H1 (cell line): ENCODE measurements around the gene CD226. TPM values are rescaled to one million over a fixed set of nuclear protein-coding genes. Genes with fewer than 3 reads are reported as not detected.

ENCODE experiments used
- CTCF ChIA-PET: fragments of 300-600 bp; sonication (Branson Sonifier 250); formaldehyde crosslinking; loops from one replicate; lab custom pipeline; 2021; ENCODE audit not compliant: partially characterized antibody; lab: Charles Lee
- POLR2A ChIA-PET: fragments of 300-600 bp; sonication (Branson Sonifier 250); formaldehyde crosslinking; loops from one replicate; lab custom pipeline; 2021; ENCODE audit warnings: inconsistent platforms; ENCODE audit not compliant: partially characterized antibody; lab: Charles Lee
- DNase-seq, 2 experiments: peaks; one replicate each; pipeline versions ENCODE4 v3.0.0 to v3.0.0-alpha.2; 2010 to 2022; ENCODE audit warnings: low spot score in 2 of 2, low read depth in 1 of 2, mixed read lengths in 1 of 2
- FAIRE-seq: peaks from 2 replicates; lab custom pipeline; 2011; peaks lifted over from hg19 to GRCh38; lab: Jason Lieb, UNC
- H2AFZ ChIP-seq: 2 replicates; pipeline ENCODE4 v1.8.1; 2012; ENCODE audit warnings: low read length, inconsistent platforms
- H2AK5ac ChIP-seq: 2 replicates; pipeline ENCODE4 v1.6.1; 2013; ENCODE audit warnings: low read depth, low read length
- H2BK120ac ChIP-seq: replicated peaks from 2 replicates; pipeline ENCODE3; 2013; ENCODE audit warnings: low read depth, low read length, inconsistent platforms
- H2BK12ac ChIP-seq: 2 replicates; pipeline ENCODE4 v1.6.1; 2013; ENCODE audit warnings: low read depth, low read length
- H2BK15ac ChIP-seq: 2 replicates; pipeline ENCODE4 v1.6.1; 2013; ENCODE audit warnings: low read length
- H2BK20ac ChIP-seq: 2 replicates; pipeline ENCODE4 v1.6.1; 2013; ENCODE audit warnings: low read length
- H2BK5ac ChIP-seq: 2 replicates; pipeline ENCODE4 v1.6.1; 2013; ENCODE audit warnings: low read depth, low read length
- H3K14ac ChIP-seq: 2 replicates; pipeline ENCODE4 v1.6.1; 2013; ENCODE audit warnings: inconsistent platforms; ENCODE audit not compliant: insufficient read length
- H3K18ac ChIP-seq: 2 replicates; pipeline ENCODE4 v1.6.1; 2013; ENCODE audit warnings: low read length; ENCODE audit errors: extremely low read depth
- H3K23ac ChIP-seq: 2 replicates; pipeline ENCODE4 v1.6.1; 2013; ENCODE audit warnings: inconsistent platforms; ENCODE audit not compliant: insufficient read length
- H3K23me2 ChIP-seq: 2 replicates; pipeline ENCODE4 v1.6.1; 2013; ENCODE audit warnings: low read depth, low read length
- H3K27ac ChIP-seq: 2 replicates; pipeline ENCODE4 v1.6.1; 2011; ENCODE audit warnings: low read depth, low read length, inconsistent platforms
- H3K27me3 ChIP-seq, 4 experiments: replicated peaks in 1 of 4; 1 replicate in 1 of 4; 2 replicates in 3 of 4; pipeline versions ENCODE4 v1.6.1 to v1.8.1; 2011 to 2013; ENCODE audit warnings: low read length in 3 of 4, mild to moderate bottlenecking in 3 of 4, inconsistent platforms in 2 of 4, mixed read lengths in 2 of 4, moderate library complexity in 1 of 4; ENCODE audit not compliant: control insufficient read depth in 3 of 4, insufficient read depth in 3 of 4; ENCODE audit errors: extremely low read depth in 1 of 4
- H3K36me3 ChIP-seq, 4 experiments: 2 replicates each; pipeline versions ENCODE4 v1.6.1 to v1.8.1; 2011 to 2013; ENCODE audit warnings: mild to moderate bottlenecking in 4 of 4, low read length in 3 of 4, moderate library complexity in 2 of 4, control low read depth in 1 of 4, inconsistent platforms in 1 of 4; ENCODE audit not compliant: insufficient read depth in 4 of 4, control insufficient read depth in 2 of 4
- H3K4ac ChIP-seq: replicated peaks from 2 replicates; pipeline ENCODE3; 2013; ENCODE audit warnings: low read length, low read depth, mixed read lengths, inconsistent platforms; ENCODE audit not compliant: insufficient read length
- H3K4me1 ChIP-seq, 4 experiments: replicated peaks in 1 of 4; 1 replicate in 1 of 4; 2 replicates in 3 of 4; pipeline versions ENCODE4 v1.6.1 to v1.8.1; 2011 to 2013; ENCODE audit warnings: low read length in 3 of 4, inconsistent platforms in 2 of 4, mixed read lengths in 1 of 4; ENCODE audit not compliant: insufficient read depth in 4 of 4, control insufficient read depth in 3 of 4
- H3K4me2 ChIP-seq, 2 experiments: 2 replicates each; pipeline versions ENCODE4 v1.6.1 to v1.8.1; 2011 to 2013; ENCODE audit warnings: low read depth in 2 of 2, low read length in 2 of 2, control low read depth in 1 of 2, inconsistent platforms in 1 of 2, mild to moderate bottlenecking in 1 of 2; ENCODE audit not compliant: insufficient read depth in 1 of 2
- H3K4me3 ChIP-seq, 4 experiments: fragments of 200-600, 300-600 bp in 1 of 4; sonication (generic), shearing (Covaris generic), sonication (Bioruptor Twin) in 1 of 4; 2 replicates each; pipeline versions ENCODE4 v1.5.1 to v1.8.1; 2011 to 2016; ENCODE audit warnings: low read length in 4 of 4, low read depth in 3 of 4, control low read depth in 2 of 4, inconsistent platforms in 2 of 4, mild to moderate bottlenecking in 2 of 4, mixed read lengths in 1 of 4, moderate library complexity in 1 of 4; ENCODE audit not compliant: insufficient read depth in 2 of 4; ENCODE audit errors: extremely low read depth in 1 of 4
- H3K56ac ChIP-seq: replicated peaks from 2 replicates; pipeline ENCODE3; 2013; ENCODE audit warnings: low read depth, mild to moderate bottlenecking, mixed read lengths, low read length, inconsistent platforms; ENCODE audit not compliant: insufficient read length
- H3K79me1 ChIP-seq: 2 replicates; pipeline ENCODE4 v1.6.1; 2013; ENCODE audit warnings: low read depth, low read length, control low read depth
- H3K79me2 ChIP-seq, 2 experiments: 2 replicates each; pipeline versions ENCODE4 v1.6.1 to v1.8.1; 2012 to 2013; ENCODE audit warnings: low read length in 2 of 2, mild to moderate bottlenecking in 2 of 2, inconsistent platforms in 1 of 2; ENCODE audit not compliant: insufficient read depth in 2 of 2, control insufficient read depth in 1 of 2
- H3K9ac ChIP-seq, 4 experiments: replicated peaks in 1 of 4; 1 replicate in 1 of 4; 2 replicates in 3 of 4; pipeline versions ENCODE4 v1.6.1 to v1.8.1; 2011 to 2013; ENCODE audit warnings: low read depth in 3 of 4, low read length in 3 of 4, control low read depth in 2 of 4, mild to moderate bottlenecking in 2 of 4, moderate library complexity in 2 of 4, inconsistent platforms in 1 of 4; ENCODE audit errors: extremely low read depth in 1 of 4
- H3K9me3 ChIP-seq, 2 experiments: 2 replicates each; pipeline versions ENCODE4 v1.6.1 to v1.8.1; 2012 to 2013; ENCODE audit warnings: mild to moderate bottlenecking in 2 of 2, moderate library complexity in 2 of 2, control low read depth in 1 of 2, inconsistent platforms in 1 of 2, low read depth in 1 of 2, low read length in 1 of 2, mixed read lengths in 1 of 2; ENCODE audit not compliant: insufficient read depth in 2 of 2
- H4K20me1 ChIP-seq, 2 experiments: replicated peaks in 1 of 2; 2 replicates each; pipeline versions ENCODE3 to v1.8.1; 2011 to 2013; ENCODE audit warnings: inconsistent platforms in 2 of 2, low read length in 2 of 2, mild to moderate bottlenecking in 1 of 2; ENCODE audit not compliant: insufficient read depth in 2 of 2, control insufficient read depth in 1 of 2
- H4K5ac ChIP-seq: 2 replicates; pipeline ENCODE4 v1.6.1; 2013; ENCODE audit warnings: low read length, low read depth, mixed read lengths, inconsistent platforms; ENCODE audit not compliant: insufficient read length
- H4K8ac ChIP-seq: 2 replicates; pipeline ENCODE4 v1.8.0; 2013; ENCODE audit warnings: mild to moderate bottlenecking, moderate library complexity, low read length, inconsistent platforms; ENCODE audit not compliant: insufficient read depth; ENCODE audit errors: extremely low read depth
- H4K91ac ChIP-seq: replicated peaks from 2 replicates; pipeline ENCODE3; 2013; ENCODE audit warnings: low read length, mixed read lengths, inconsistent platforms; ENCODE audit not compliant: insufficient read length
- ASH2L ChIP-seq: fragments of 200-600, 300-600 bp; sonication (generic); IDR thresholded peaks from one replicate; pipeline ENCODE4 v1.7.1; 2017; ENCODE audit warnings: low read length
- JUND ChIP-seq: IDR thresholded peaks from 2 replicates; pipeline ENCODE4 v1.6.1; 2011; ENCODE audit warnings: mild to moderate bottlenecking, improper control_type of control experiment, low read length
- MAX ChIP-seq: IDR thresholded peaks from 2 replicates; pipeline ENCODE4 v1.6.1; 2012; ENCODE audit warnings: inconsistent platforms
- SP1 ChIP-seq: IDR thresholded peaks from 2 replicates; pipeline ENCODE4 v1.6.1; 2011; ENCODE audit warnings: low read depth, low read length
- WGBS, 2 experiments: shearing (Covaris generic) in 1 of 2; methylation state at CpG; one replicate each; pipeline versions ENCODE4 v1.1.6 to v1.1.7; 2013 to 2015; ENCODE audit warnings: low lambda C conversion rate in 2 of 2, mixed read lengths in 2 of 2, inconsistent platforms in 1 of 2, low coverage in 1 of 2, missing lambda C conversion rate in 1 of 2; ENCODE audit not compliant: insufficient replicate concordance in 2 of 2, insufficient coverage in 1 of 2, insufficient read length in 1 of 2; ENCODE audit errors: extremely low coverage in 1 of 2, missing lambda C conversion rate in 1 of 2; 5-methylcytosine and 5-hydroxymethylcytosine counted together
- polyA plus RNA-seq, 7 experiments: library from polyadenylated mRNA; depleted of rRNA in 3 of 7; stranded (reverse) in 5 of 7; unstranded in 2 of 7; fragments of >200 nt in 5 of 7; fragments of 200-250 nt in 2 of 7; gene quantifications; 1 replicate in 5 of 7; 2 replicates in 1 of 7; 4 replicates in 1 of 7; pipeline versions ENCODE4 v1.2.1 to v1.2.3, GENCODE V29; 2011 to 2013; ENCODE audit warnings: missing spikeins in 2 of 7, mixed read lengths in 2 of 7
- total RNA-seq: library from RNA; stranded (reverse); fragmentation: NEBNext Ultra II Directional; extraction: Animal tissue kit (Norgen Biotek cat#: 25700); gene quantifications from 2 replicates; pipeline ENCODE4 v1.2.1, GENCODE V29; 2021
- TF ChIP-seq, protein P1 (sequence below): IDR thresholded peaks from 2 replicates; pipeline ENCODE4 v1.6.1; 2012; ENCODE audit warnings: inconsistent platforms

Gene CD226
- total and polyA plus RNA-seq, 2 of the 8 experiments (the other 6 are each of a cell fraction or from before 2014, with no cell fraction given), result not detected

DNA sequence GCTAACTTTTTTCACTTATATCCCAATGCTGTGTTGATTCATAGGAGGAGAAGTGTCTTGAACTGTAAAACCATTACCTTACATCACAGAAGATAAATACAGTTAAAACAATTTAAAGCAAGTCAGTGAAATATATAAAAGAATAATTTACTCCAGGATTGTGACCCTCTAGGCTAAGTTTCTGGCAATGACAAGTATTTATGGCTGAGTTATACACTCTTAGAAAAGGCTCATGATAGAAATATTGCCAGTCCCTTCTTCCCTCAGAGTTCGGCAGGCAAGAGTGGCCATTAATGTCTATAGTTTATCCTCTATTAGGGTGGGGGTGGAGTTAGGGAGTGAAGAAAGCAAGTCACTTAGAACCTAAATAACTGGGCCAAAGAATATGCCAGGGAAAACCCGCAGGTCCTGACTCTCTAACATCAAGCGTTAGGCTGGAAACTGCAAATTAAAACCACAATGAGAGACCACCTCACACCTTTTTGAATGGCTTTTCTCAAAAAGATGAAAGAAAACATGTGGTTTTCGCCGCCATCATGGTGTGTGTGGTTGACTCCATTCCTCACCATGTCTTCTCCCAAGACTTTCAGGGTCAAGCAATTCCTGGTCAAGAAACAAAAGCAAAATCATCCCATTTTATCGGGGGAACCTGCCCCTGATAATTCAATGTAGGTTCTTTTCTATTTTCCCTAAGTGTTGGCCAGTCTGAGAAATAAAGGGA, 69.3 kb downstream of the CD226 start:
- TF ChIP-seq SP1 (no peak), MAX (peak; percentile 55), JUND (no peak), ASH2L (peak; percentile 13)
- TF ChIP-seq, protein P1, sequence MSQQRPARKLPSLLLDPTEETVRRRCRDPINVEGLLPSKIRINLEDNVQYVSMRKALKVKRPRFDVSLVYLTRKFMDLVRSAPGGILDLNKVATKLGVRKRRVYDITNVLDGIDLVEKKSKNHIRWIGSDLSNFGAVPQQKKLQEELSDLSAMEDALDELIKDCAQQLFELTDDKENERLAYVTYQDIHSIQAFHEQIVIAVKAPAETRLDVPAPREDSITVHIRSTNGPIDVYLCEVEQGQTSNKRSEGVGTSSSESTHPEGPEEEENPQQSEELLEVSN, result peak; percentile 84
- peak overlapping the region; percentile 75; the same call in 1 of the 2 replicates for H2BK5ac ChIP-seq
- H3K79me1 ChIP-seq, result no peaks in the 10 kb centered on the region
- H3K9me3 ChIP-seq, result no peaks in the 10 kb centered on the region
- H2BK15ac ChIP-seq, result no peak overlapping the region
- WGBS, 2 experiments, result 78% methylated on average over 6 of the region's 6 CpGs; no CpG with 5 or more reads in 1 of the 2 experiments
- H3K4me1 ChIP-seq, result peaks cover 0 to 9% (median 4%) of the 10 kb centered on the region in 4 experiments; a peak in 3 of 7 replicates
- H2BK20ac ChIP-seq, result peak overlapping the region; percentile 80; the same call in 1 of the 2 replicates
- no peaks in the 10 kb centered on the region; the same call in 1 of the 2 replicates for H3K23me2 ChIP-seq
- no peak overlapping the region for H3K4me2 ChIP-seq
- peak overlapping the region; percentile 47; the same call in 1 of the 2 replicates for H3K27ac ChIP-seq
- ChIA-PET CTCF (no interaction called here), POLR2A (no interaction called here)
- no peaks in the 10 kb centered on the region for H3K27me3 ChIP-seq
- H3K36me3 ChIP-seq, result no peaks in the 10 kb centered on the region
- no peak overlapping the region for H2AK5ac ChIP-seq
- no peak overlapping the region for H3K23ac ChIP-seq
- no peaks in the 10 kb centered on the region for H4K20me1 ChIP-seq
- 0 out of 2 replicates have a peak overlapping the region, but pooled peaks have one; percentile 68 for H2BK12ac ChIP-seq
- H3K4me3 ChIP-seq, result no peak overlapping the region
- H4K8ac ChIP-seq, result no peak overlapping the region
- no peak overlapping the region for H3K56ac ChIP-seq
- no peak overlapping the region for H3K4ac ChIP-seq
- no peak overlapping the region for H3K14ac ChIP-seq
- no peak for FAIRE-seq
- H2BK120ac ChIP-seq, result peak overlapping the region; percentile 58
- peak overlapping the region; percentile 24; the same call in 1 of the 2 replicates for H3K18ac ChIP-seq
- no peak overlapping the region for H3K9ac ChIP-seq
- no peak overlapping the region for H4K5ac ChIP-seq
- H4K91ac ChIP-seq, result peak overlapping the region; percentile 47
- H3K79me2 ChIP-seq, result no peaks in the 10 kb centered on the region
- H2AFZ ChIP-seq, result no peak overlapping the region
- no peak for DNase-seq
